CD4-positive, alpha-beta T cell treated with Interferon alpha-2 for 1 hour (primary cell): ENCODE measurements around the gene VPS11.
"Not testable (repeated sequence)": the region's sequence is repeated elsewhere in the genome, so short reads cannot be mapped to it uniquely, and the experiment has no call there.

Source experiments
- DNase-seq, 2 donors: peaks; one replicate each; pipeline ENCODE4 v3.0.0-alpha.2; 2020 to 2022

Gene VPS11

GRCh38 chr11:119067371-119068222 is at the start of gene VPS11:
Gene VPS11 (plus strand): TSS chr11:119067818. CDS start chr11:119067824, 6 bp downstream.
- DNase-seq: peak; percentile 97

GRCh38 chr11:119018074-119018938 is 49.3 kb upstream of the VPS11 start, which contains the start of the genes RPS25 and TRAPPC4:
Gene RPS25 (minus strand): TSS chr11:119018343. CDS start chr11:119018284, 59 bp downstream.
Gene TRAPPC4 (plus strand): TSS chr11:119018766. CDS start chr11:119018796, 30 bp downstream.
- peak; percentile 95 to 96 for DNase-seq

GRCh38 chr11:119019996-119020395 is 47.6 kb upstream of the VPS11 start:
- DNase-seq: no peak

GRCh38 chr11:119021631-119022030 is 46.0 kb upstream of the VPS11 start:
- DNase-seq: no peak

- DNase-seq: no peak
Measured at GRCh38 chr11:119023741-119024140, 43.9 kb upstream of the VPS11 start.

GRCh38 chr11:119024430-119025098 is 43.1 kb upstream of the VPS11 start:
- DNase-seq: no peak

- DNase-seq: no peak
Measured at GRCh38 chr11:119025099-119025473, 42.5 kb upstream of the VPS11 start.

- no peak for DNase-seq
Measured at GRCh38 chr11:119025541-119025940, 42.1 kb upstream of the VPS11 start.

GRCh38 chr11:119025978-119026766 is 41.4 kb upstream of the VPS11 start:
- no peak for DNase-seq

GRCh38 chr11:119026970-119027369 is 40.6 kb upstream of the VPS11 start:
- no peak for DNase-seq

- no peak for DNase-seq
Measured at GRCh38 chr11:119027561-119028345, 39.9 kb upstream of the VPS11 start.

- DNase-seq: no peak
Measured at GRCh38 chr11:119028346-119029068, 39.1 kb upstream of the VPS11 start.

- DNase-seq: no peak
Measured at GRCh38 chr11:119029069-119029339, 38.6 kb upstream of the VPS11 start.

GRCh38 chr11:119029340-119030028 is 38.1 kb upstream of the VPS11 start:
- no peak for DNase-seq

- DNase-seq: no peak
Measured at GRCh38 chr11:119030029-119030328, 37.6 kb upstream of the VPS11 start.

GRCh38 chr11:119030329-119031047 is 37.1 kb upstream of the VPS11 start, which contains the start of gene SLC37A4:
Gene SLC37A4 (minus strand): TSS chr11:119030877.
- peak; percentile 99 to 100 for DNase-seq

- DNase-seq: no peak
Measured at GRCh38 chr11:119031912-119032280, 35.7 kb upstream of the VPS11 start.

GRCh38 chr11:119033421-119033820 is 34.2 kb upstream of the VPS11 start:
- DNase-seq: not testable (repeated sequence)

GRCh38 chr11:119034813-119035212 is 32.8 kb upstream of the VPS11 start:
- DNase-seq: no peak

- no peak for DNase-seq
Measured at GRCh38 chr11:119038884-119039283, 28.7 kb upstream of the VPS11 start.
